Activated CD4-positive, alpha-beta T cell treated with anti-CD3 and anti-CD28 coated beads, Interleukin-2, amount 50 U/mL, for 4 hours (primary cell): ENCODE measurements around the gene NOS2.
A peak's percentile ranks its signal among the peaks of the same experiment; 100 is the strongest.

Experiments used
- DNase-seq, 2 experiments: peaks; one replicate each; pipeline ENCODE4 v3.0.0-alpha.2; 2020

Gene NOS2

GRCh38 chr17:27818401-27819105 is 18.2 kb upstream of the NOS2 start:
- DNase-seq, result no peak

- no peak for DNase-seq
These were observed 17.4 kb upstream of the NOS2 start for GRCh38 chr17:27817731-27818130.

DNA sequence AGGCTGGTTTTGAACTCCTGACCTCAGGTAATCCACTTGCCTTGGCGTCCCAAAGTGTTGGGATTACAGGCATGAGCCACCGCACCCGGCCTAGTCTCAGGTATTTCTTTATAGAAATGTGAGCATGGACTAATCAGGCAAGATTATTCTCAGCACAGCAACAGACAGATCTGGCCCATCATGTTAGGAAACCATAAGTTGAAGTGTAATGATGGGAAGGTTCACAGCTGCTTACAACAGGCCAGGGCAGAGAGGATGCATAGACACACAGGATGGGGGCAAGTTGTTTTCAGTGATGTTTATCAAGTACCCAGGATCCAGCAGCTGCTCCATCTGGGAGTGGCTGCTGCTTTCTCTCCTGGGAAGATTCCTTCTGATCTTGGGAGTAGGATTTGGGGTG is 16.6 kb upstream of the NOS2 start:
- DNase-seq, result no peak

DNA sequence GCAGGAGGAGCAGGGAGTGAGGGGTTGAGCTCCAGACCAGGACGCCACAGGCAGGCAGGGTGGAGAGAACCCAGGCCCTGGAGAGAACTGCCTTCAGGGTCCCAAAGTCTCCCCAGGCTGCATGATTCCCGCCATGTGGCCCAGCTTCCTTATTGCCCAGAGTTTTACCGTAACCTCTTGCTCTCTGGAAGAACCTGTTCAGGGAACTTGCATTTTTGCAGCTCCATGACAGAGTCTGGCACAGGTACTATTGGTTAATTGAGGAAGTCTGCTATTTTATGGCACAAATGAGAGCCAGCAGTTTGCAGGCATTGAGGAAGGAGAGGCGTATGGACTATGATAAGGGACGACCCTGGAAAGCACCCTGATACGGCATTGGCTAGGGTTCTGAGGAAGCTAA is 11.6 kb upstream of the NOS2 start:
- no peak for DNase-seq

DNA sequence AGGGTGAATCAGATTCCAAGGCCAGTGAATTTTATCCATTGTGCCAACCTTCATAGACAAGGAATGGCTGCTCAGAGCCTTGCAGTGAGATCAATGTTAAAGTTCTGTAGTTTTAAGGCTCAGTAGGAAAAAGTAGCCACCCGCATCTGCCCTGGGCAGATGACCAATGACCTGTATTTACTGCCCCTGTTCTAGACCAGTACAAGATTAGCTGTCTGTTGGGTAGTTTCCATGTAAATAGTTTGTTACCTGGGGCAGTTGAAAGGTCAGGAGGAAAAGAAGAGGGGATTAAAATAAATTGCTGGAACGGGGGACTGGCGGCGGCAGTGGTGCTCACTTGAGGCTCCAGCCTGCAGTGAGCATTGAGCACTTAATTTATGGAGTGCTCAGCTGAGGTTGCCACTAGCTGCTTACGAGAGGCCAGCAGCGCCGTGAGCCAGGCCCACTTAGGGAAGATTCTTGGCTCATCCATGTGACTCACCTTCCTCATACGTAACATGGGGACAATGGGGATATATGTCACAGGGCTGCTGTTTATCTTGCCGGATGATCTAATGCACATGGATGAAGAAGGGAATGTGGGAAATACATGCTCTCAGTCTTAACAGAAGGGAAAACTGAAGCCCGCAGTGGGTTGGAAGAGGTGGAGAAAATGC is 10.7 kb upstream of the NOS2 start:
- DNase-seq, result no peak

DNA sequence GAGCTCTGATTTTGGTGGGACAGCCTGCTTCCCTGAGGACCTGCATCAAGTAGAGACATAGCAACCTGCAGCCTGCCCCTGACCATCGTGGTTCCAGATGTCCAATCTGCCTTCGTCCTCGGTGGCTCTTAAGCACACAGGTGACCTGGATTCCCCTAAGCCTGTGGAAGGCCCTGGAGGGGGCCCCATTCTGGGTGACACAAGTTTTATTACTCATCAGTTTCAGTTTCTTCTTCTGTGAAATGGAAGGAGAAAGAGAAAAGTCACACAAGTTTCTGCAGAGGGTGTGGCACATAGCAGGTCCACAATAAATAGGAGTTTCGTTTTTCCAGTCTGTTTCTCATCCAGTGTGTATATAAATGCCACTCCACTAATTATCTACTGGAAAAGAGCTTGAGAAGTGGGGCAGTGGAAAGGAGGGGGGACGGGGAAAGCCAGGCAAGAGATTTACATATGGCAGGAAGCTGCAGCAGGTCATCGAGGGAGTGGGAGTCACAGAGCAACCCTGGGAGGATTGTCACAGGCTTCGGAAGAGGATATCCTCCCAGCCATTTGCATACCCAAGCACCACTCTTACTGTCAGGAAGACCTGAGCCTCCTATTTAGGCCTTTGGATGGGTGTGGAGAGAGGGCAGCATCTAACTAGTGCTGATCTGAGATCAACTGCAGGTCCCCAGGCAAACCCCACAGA is 10.0 kb upstream of the NOS2 start:
- no peak for DNase-seq

DNA sequence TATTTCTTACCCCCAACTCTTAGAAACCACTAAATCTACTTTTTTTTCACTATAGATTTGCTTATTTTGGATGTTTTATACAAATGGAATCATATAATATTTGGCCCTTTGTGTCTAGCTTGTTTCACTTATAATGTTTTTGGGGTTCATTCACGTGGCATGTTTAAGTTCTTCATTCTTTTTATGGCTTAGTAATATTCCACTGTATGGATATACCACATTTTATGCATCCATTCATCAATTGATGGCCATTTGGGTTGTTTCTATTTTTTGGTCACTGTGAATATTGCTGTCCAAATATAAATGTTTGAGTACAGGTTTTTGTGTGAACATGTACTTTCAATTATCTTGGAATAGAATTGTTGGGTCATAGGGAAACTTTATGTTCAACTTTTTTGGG is 9.2 kb upstream of the NOS2 start:
- no peak for DNase-seq

DNA sequence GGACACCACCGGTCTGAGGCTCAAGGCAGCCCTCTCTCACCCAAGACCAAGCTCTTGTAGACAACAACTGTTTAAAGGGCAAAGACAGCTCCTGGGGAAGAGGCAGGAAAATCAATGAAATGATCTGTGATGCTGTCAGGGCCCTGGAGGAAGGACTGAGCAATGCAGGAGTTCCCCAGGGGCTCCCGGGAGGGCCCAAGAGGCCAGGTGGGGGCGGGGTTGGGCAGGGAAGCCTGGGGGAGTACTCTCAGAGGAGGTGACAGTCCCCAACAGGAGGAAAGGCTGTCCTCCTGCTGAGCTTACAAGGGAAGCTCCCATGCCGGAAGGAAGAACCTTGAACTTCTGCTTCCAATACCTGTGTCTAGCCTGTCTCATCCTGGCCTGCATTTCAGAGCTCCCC is 8.3 kb upstream of the NOS2 start:
- no peak for DNase-seq

DNA sequence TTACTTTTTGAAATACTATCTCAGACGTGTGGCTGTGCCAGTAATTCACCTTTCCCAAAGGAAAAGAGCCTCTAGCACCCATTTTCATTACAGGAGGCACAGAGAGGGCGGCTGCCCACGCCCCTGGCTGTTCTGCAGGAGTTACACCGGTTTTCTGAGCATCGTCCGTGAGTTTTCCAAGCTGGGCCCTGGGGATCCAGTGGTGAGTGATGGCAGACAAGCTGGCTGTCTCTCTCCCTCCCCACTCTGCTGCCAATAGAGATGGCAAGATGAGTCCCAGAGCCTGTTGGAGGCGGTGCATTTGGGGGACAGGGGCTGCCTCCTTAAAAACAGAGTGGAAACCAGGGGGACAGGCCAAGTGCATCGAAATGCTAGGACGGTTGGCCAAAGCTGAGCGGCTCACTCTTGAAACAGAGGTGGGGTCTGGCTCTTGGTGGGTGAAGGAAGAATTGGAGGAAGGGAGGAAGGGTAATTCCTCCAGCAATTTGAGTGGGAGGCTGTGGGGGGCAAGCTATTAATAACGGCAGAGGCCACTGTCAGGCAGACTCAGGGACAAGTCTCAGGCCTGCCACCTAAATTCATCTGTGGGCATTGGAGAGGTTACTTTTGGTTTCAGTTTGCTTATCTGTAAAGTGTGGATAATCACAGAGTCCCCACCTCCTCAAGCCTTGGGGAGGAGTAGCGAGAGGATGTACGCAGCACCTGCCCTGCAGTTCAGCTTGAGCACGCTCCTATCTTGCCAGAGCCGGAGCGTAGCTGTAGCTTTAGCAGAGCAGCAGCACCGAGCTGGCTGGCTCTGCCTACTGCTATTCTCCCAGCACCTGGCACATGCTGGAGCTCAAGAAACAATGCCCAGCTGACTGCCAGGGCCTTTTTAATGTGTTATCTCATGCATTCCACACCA is 7.5 kb upstream of the NOS2 start:
- peak; percentile 46 to 48 for DNase-seq

DNA sequence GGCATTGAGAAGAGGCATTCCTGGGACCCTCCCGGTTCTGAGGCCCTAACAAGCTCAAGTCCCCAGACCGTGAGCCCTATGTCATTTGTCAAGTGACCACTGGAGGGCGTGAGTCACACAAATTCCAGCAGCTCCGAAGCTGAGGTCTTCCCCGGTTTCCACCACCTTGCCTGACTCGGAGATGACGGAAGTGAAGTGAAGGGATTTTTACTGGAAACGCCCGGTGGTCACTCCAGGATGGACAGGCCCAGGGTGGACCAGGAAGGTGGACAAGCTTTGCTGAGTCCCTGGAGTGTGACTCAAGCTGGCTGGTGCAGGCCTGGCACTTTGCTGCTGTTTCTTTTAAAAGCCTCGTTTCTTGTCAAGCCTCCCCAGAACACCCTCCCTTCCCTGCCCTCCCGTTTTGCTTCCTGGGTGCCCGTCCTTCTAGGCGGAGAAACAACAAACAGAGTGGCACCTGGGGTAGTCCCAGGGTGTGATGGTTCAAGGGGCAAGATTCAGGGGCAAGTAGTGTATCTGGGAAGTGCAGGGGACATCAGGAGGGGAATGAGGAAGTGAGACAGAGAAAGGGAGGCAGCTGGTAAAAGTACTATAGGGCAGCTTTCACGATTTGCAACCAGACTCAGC is 5.3 kb upstream of the NOS2 start:
- DNase-seq, result peak; percentile 75 to 77

DNA sequence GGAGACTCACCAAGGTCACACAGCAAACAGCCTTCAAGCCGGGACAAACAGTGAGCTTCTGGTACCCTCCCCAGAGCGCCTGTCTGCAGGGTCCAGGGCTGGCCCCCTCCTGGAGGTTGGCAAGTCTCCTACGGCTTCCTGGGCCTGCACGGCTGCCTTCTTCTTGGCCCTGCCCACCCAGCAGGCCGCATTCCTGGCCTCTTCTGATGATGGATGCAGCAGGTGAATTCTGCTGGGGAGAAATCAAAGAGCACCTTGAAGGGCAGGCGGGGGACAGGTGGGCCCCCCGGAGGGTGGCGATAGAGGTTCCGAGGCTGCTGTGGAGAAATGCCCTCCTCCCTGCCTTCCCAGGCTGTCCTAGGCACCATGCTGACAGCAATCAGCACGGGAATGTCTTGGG is 3.8 kb upstream of the NOS2 start:
- DNase-seq, result no peak

DNA sequence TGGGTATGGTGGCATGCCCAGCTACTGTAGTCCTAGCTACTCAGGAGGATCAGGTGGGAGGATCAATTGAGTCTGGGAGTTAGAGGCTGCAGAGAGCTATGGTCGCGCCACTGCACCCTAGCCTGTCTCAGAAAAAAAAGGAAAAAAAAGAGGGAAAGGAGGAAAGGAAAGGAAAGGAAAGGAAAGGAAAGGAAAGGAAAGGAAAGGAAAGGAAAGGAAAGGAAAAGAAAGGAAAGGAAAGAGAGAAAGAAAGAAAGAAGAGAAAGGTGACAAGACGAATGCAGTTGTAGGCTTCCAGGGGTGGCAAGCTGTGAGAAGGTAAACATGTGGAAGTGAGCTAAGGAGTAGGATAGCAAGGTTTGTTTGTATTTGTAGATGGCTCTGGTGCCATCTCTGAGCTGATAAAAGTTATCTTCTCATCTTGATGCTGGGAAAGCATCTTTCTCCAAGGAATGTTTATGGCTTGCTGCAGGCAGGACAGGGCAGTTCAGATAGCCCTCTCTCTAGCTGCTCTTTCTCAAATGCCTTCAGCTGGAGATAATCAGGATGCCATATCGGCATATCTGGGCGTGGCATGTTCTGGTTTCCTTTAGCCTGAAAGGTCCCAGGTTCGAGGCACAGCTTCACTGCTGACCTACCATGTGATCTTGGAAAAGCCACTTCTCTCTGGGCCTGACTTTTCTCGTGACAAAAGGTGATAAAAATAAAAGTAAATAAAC is 2.8 kb upstream of the NOS2 start:
- no peak for DNase-seq

DNA sequence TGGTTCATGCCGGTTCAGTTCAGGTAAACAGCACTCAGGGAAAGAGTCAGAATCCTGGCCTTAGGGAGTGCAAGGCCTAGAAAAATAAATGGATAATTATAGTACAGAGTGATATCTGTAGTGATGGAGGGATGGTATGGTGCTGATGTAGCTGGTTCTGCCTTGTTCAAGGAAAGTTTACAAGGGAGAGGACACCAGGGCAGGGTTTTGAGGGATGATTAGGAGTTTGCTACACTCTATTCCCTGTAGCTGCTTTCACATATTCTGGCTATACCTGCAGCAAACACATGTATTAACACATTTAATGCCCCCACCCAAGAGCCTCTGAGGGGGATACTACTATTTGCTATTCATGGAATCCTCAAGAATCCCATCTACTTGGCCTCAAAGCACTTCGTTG is 1.7 kb upstream of the NOS2 start:
- DNase-seq, result no peak

GRCh38 chr17:27798376-27798775 is 2.0 kb downstream of the NOS2 start:
- DNase-seq, result no peak

DNA sequence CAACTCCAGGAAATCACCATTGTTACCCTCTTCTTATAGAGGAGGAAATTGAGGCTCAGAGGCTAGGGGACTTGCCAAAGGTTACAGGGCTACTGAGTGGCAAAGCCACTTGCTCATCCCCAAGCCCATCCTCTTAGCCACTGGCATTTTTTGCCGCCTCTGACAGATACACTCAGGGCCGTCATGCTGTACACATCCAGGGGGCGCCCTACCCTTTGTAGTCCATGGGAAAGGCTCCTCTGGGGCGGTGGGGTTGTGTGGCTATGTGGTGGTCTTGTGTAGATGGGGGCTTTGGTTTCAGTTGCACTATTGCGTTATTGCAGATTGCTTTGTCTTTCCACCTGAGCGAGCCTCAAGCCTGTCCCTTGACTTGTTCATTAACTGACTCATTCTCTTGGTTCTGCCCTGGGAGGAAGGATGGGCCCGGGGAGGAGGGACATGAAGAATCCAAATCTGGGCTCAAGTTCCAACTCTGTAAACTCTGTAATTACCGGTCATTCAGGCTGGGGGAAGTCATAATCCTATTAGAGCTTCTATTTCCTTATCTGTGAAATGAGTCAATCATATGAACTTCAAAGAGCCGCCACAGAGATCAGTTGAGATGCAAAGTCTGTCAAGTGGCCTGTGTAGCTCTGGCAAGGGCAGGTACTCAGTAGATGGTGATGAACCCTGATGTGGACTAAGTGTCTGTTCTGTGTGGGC is 2.8 kb downstream of the NOS2 start:
- no peak for DNase-seq

- no peak for DNase-seq
These were observed 6.3 kb downstream of the NOS2 start for GRCh38 chr17:27793906-27794569.

- no peak for DNase-seq
These were observed 7.0 kb downstream of the NOS2 start for GRCh38 chr17:27793168-27793905.

DNA sequence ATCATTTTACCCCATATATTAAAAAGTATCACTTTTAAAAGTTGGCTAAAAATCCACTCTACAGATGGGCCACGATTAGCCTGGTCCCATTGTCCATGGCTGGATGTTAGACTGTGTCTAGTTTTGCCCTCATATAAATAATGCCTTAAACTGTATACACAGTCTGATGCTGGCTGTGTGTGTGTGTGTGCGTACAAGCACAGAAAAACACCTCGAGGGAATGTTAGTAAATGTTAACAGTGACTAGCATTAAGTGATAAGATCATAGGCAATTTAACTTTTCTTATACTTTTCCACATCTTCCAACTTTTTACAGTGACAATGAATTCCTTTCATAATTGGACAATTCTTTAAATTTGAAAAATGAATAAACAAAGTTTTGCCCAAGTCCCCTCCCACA is 8.2 kb downstream of the NOS2 start:
- DNase-seq, result no peak

DNA sequence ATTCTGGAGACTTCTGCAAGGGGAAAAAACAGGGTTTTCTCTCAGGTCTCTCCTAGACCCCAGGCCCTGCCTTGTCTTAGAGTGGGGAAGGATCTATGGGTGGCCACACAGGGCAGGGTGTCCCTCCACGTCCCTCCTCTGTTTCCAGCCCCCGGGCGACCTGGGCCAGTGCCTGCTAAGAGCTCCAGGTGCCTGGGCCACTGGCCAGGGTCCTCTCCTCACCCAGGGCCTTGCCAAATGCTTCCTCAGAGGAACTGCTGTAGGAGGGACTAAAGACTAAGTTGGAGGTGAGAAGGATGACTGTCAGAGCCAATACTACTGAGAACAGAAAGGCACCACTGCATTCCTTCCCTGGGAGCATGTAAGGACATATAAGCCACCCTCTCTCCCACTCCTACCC is 11.4 kb downstream of the NOS2 start:
- DNase-seq, result no peak
